Measurements from ENCODE around the gene RSRC1. TPM values are rescaled to one million over a fixed set of nuclear protein-coding genes. Genes with fewer than 3 reads are reported as not detected.
"Not testable (repeated sequence)": the region's sequence is repeated elsewhere in the genome, so short reads cannot be mapped to it uniquely, and the experiment has no call there.

The RSRC1 gene
- total and polyA plus RNA-seq, 3 donors from 2014 or later, result 12.6 to 53.3 (median 43.8) TPM

GRCh38 chr3:158505117-158505516, 395.2 kb downstream of the RSRC1 start:
- intact Hi-C loops (cut with DNase I; ENCODE audit: low total_unique reads), result no loop called here
- Histone ChIP-seq H3K9me3 (no peaks in the 10 kb centered on the region), H3K4me3 (no peak overlapping the region), H3K36me3 (ENCODE audit: low read depth, missing control alignments) (no peaks in the 10 kb centered on the region), H3K27me3 (no peaks in the 10 kb centered on the region), H3K27ac (no peak overlapping the region), H3K4me1 (no peaks in the 10 kb centered on the region)
- TF ChIP-seq, protein P1, sequence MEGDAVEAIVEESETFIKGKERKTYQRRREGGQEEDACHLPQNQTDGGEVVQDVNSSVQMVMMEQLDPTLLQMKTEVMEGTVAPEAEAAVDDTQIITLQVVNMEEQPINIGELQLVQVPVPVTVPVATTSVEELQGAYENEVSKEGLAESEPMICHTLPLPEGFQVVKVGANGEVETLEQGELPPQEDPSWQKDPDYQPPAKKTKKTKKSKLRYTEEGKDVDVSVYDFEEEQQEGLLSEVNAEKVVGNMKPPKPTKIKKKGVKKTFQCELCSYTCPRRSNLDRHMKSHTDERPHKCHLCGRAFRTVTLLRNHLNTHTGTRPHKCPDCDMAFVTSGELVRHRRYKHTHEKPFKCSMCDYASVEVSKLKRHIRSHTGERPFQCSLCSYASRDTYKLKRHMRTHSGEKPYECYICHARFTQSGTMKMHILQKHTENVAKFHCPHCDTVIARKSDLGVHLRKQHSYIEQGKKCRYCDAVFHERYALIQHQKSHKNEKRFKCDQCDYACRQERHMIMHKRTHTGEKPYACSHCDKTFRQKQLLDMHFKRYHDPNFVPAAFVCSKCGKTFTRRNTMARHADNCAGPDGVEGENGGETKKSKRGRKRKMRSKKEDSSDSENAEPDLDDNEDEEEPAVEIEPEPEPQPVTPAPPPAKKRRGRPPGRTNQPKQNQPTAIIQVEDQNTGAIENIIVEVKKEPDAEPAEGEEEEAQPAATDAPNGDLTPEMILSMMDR (IDR thresholded peaks at IDR 0.05), result no peak
- TF ChIP-seq POLR2A (IDR thresholded peaks at IDR 0.05), result no peak
- no peak for DNase-seq

GRCh38 chr3:158506456-158506855, 396.6 kb downstream of the RSRC1 start:
- no peak overlapping the region for H3K27ac ChIP-seq
- H3K36me3 ChIP-seq (ENCODE audit: low read depth, missing control alignments), result no peaks in the 10 kb centered on the region
- intact Hi-C loops (cut with DNase I; ENCODE audit: low total_unique reads), result no loop called here
- TF ChIP-seq, protein P1 (IDR thresholded peaks at IDR 0.05), result no peak
- no peak overlapping the region for H3K4me3 ChIP-seq
- no peaks in the 10 kb centered on the region for H3K4me1 ChIP-seq
- 83 to 87% methylated on average over 5 of the region's 5 CpGs for WGBS, 2 donors
- H3K9me3 ChIP-seq, result no peaks in the 10 kb centered on the region
- DNase-seq, result no peak
- H3K27me3 ChIP-seq, result no peaks in the 10 kb centered on the region

DNA sequence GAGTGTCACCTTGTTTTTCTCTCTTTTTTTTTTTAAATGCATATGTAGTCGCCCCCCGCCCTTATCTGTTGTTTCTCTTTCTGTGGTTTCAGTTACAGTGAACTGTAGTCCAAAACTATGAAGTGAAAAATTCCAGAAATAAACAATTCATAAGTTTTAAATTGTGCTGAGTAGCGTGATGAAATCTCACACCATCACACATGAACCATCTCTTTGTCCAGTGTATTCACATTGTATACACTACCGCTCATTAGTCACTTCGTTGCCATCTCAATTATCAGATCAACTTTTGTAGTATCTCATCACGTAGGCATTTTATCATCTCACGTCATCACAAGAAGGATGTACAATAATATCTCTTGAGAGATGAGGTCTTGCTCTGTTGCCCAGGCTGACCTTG, 398.6 kb downstream of the RSRC1 start:
- TF ChIP-seq, protein P1 (IDR thresholded peaks at IDR 0.05), result no peak
- no peak for TF ChIP-seq POLR2A (IDR thresholded peaks at IDR 0.05)
- Histone ChIP-seq H3K27me3 (no peaks in the 10 kb centered on the region), H3K4me3 (no peak overlapping the region), H3K9me3 (no peaks in the 10 kb centered on the region), H3K36me3 (ENCODE audit: low read depth, missing control alignments) (no peaks in the 10 kb centered on the region), H3K27ac (no peak overlapping the region), H3K4me1 (no peaks in the 10 kb centered on the region)
- no peak for DNase-seq
- whole genome bisulfite sequencing, 2 donors, result 74 to 76% methylated on average over 7 of the region's 7 CpGs
- intact Hi-C loops (cut with DNase I; ENCODE audit: low total_unique reads), result no loop called here

- H3K36me3 ChIP-seq (ENCODE audit: low read depth, missing control alignments), result no peaks in the 10 kb centered on the region
- no peak for DNase-seq
- H3K27me3 ChIP-seq, result no peaks in the 10 kb centered on the region
- H3K4me3 ChIP-seq, result no peak overlapping the region
- 89 to 96% methylated on average over 1 of the region's 1 CpG for WGBS, 2 donors
- no peaks in the 10 kb centered on the region for H3K9me3 ChIP-seq
- intact Hi-C loops (cut with DNase I; ENCODE audit: low total_unique reads), result no loop called here
- no peak overlapping the region for H3K27ac ChIP-seq
- TF ChIP-seq, protein P1 (IDR thresholded peaks at IDR 0.05), result no peak
- TF ChIP-seq POLR2A (IDR thresholded peaks at IDR 0.05), result no peak
- no peaks in the 10 kb centered on the region for H3K4me1 ChIP-seq
These were observed 400.0 kb downstream of the RSRC1 start for GRCh38 chr3:158509891-158510290.

GRCh38 chr3:158516729-158517128, 406.8 kb downstream of the RSRC1 start:
- H3K4me3 ChIP-seq; H3K4me1 ChIP-seq; H3K36me3 ChIP-seq (ENCODE audit: low read depth, missing control alignments); intact Hi-C loops (cut with DNase I; ENCODE audit: low total_unique reads); DNase-seq; H3K27me3 ChIP-seq; H3K9me3 ChIP-seq; H3K27ac ChIP-seq: not testable (repeated sequence)
- WGBS, 2 donors, result 94 to 97% methylated on average over 22 of the region's 22 CpGs
